ENCODE results near the gene LSM12.

The LSM12 gene

GRCh38 chr17:43988301-43988700, 78.2 kb downstream of the LSM12 start:
- no peak for DNase-seq (ENCODE audit: low read depth in 2 of 3, low spot score in 1 of 3)

- no peak for DNase-seq (ENCODE audit: low read depth in 2 of 3, low spot score in 1 of 3)
These were observed 79.1 kb downstream of the LSM12 start for GRCh38 chr17:43987131-43988021.

GRCh38 chr17:43986225-43986981, 80.1 kb downstream of the LSM12 start:
- DNase-seq (ENCODE audit: low read depth in 2 of 3, low spot score in 1 of 3) = no peak

- DNase-seq (ENCODE audit: low read depth in 2 of 3, low spot score in 1 of 3) = no peak
These were observed 82.0 kb downstream of the LSM12 start for GRCh38 chr17:43984521-43984920.
